ENCODE data around the gene TRPM3.

Gene TRPM3

GRCh38 chr9:70817311-70817710, 304.1 kb downstream of the TRPM3 start:
- no peak for DNase-seq (ENCODE audit: low spot score)

GRCh38 chr9:70816891-70817290, 304.5 kb downstream of the TRPM3 start:
- no peak for DNase-seq (ENCODE audit: low spot score)

GRCh38 chr9:70816316-70816715, 305.1 kb downstream of the TRPM3 start:
- DNase-seq (ENCODE audit: low spot score): no peak

GRCh38 chr9:70814597-70814996, 306.8 kb downstream of the TRPM3 start:
- no peak for DNase-seq (ENCODE audit: low spot score)

GRCh38 chr9:70813141-70813540, 308.3 kb downstream of the TRPM3 start:
- no peak for DNase-seq (ENCODE audit: low spot score)

GRCh38 chr9:70811638-70812037, 309.8 kb downstream of the TRPM3 start:
- no peak for DNase-seq (ENCODE audit: low spot score)

GRCh38 chr9:70806875-70807274, 314.5 kb downstream of the TRPM3 start:
- no peak for DNase-seq (ENCODE audit: low spot score)

GRCh38 chr9:70805949-70806348, 315.5 kb downstream of the TRPM3 start:
- no peak for DNase-seq (ENCODE audit: low spot score)

GRCh38 chr9:70802758-70803436, 318.5 kb downstream of the TRPM3 start:
- no peak for DNase-seq (ENCODE audit: low spot score)

- DNase-seq (ENCODE audit: low spot score): no peak
Observed at GRCh38 chr9:70802206-70802605, 319.2 kb downstream of the TRPM3 start.

GRCh38 chr9:70801181-70801829, 320.1 kb downstream of the TRPM3 start:
- no peak for DNase-seq (ENCODE audit: low spot score)

- DNase-seq (ENCODE audit: low spot score): no peak
Observed at GRCh38 chr9:70798018-70798417, 323.4 kb downstream of the TRPM3 start.

GRCh38 chr9:70795841-70796240, 325.6 kb downstream of the TRPM3 start:
- DNase-seq (ENCODE audit: low spot score): no peak

- no peak for DNase-seq (ENCODE audit: low spot score)
Observed at GRCh38 chr9:70792796-70793195, 328.6 kb downstream of the TRPM3 start.

- DNase-seq (ENCODE audit: low spot score): peak; percentile 64
Observed at GRCh38 chr9:70791936-70792335, 329.5 kb downstream of the TRPM3 start.

GRCh38 chr9:70789086-70789485, 332.3 kb downstream of the TRPM3 start:
- no peak for DNase-seq (ENCODE audit: low spot score)

- DNase-seq (ENCODE audit: low spot score): no peak
Observed at GRCh38 chr9:70784456-70784855, 337.0 kb downstream of the TRPM3 start.

- DNase-seq (ENCODE audit: low spot score): no peak
Observed at GRCh38 chr9:70778568-70778967, 342.9 kb downstream of the TRPM3 start.

- no peak for DNase-seq (ENCODE audit: low spot score)
Observed at GRCh38 chr9:70773579-70773978, 347.8 kb downstream of the TRPM3 start.

GRCh38 chr9:70772601-70773000, 348.8 kb downstream of the TRPM3 start:
- DNase-seq (ENCODE audit: low spot score): no peak

- no peak for DNase-seq (ENCODE audit: low spot score)
Observed at GRCh38 chr9:70765946-70766345, 355.5 kb downstream of the TRPM3 start.

GRCh38 chr9:70761139-70761670, 360.2 kb downstream of the TRPM3 start:
- no peak for DNase-seq (ENCODE audit: low spot score)

- DNase-seq (ENCODE audit: low spot score): no peak
Observed at GRCh38 chr9:70760228-70760627, 361.2 kb downstream of the TRPM3 start.

GRCh38 chr9:70753311-70753710, 368.1 kb downstream of the TRPM3 start:
- no peak for DNase-seq (ENCODE audit: low spot score)
